Occipital lobe (tissue), 2 donors: Measurements from ENCODE around the gene TSPAN18. TPM values are rescaled to one million over a fixed set of nuclear protein-coding genes. Genes with fewer than 3 reads are reported as not detected.
"Not testable (repeated sequence)": the region's sequence is repeated elsewhere in the genome, so short reads cannot be mapped to it uniquely, and the experiment has no call there.

Experiments
- DNase-seq: peaks from one replicate; lab custom pipeline; 2025; lab: John Stamatoyannopoulos, UW
- total RNA-seq: library from RNA; depleted of rRNA; stranded (reverse); fragments of >200 nt; gene quantifications from one replicate; pipeline ENCODE4 v1.2.3, GENCODE V29; 2014

Gene TSPAN18
- total RNA-seq, 1 donor from 2014 or later, result 19.7 TPM

DNA sequence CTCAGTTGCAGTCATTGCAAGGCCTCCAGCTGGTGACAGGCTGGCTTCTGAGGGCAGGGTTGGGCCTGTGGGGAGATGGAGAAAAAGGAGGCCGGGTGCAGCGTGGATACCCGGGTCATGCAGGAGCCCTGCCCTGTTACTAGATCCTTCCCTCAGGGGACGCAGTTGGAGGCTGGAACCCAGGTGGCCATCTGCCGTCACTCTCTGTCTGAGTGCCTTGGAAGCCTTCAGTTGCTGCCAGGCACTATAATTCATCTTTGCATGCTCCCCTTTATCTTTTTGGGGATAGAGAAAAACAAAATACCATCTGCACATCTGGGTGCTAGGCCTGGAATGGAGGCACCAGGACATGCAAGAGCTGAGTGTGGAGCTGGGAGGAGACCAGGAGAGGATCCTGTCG lies 141.3 kb downstream of the TSPAN18 start:
- no peak for DNase-seq

GRCh38 chr11:44868455-44869421 lies 142.0 kb downstream of the TSPAN18 start:
- no peak for DNase-seq

DNA sequence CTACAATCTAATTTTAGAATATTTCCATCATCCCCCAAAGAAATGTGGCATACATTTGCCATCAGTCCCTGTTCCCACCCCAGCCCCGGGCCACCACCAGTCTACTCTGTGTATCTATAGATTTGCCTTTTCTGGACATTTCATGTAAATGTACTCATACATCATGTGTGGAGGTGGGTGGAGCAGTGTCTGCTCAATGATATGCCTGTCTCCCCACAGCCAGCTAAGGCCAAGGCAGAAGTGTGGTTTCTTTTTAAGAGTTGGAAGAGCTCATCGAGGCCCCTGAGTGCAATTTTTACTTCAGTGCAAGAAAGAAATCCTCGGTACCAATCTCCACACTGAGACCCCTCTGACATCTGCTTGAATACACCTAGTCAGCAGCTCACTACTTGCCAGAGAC lies 143.4 kb downstream of the TSPAN18 start:
- no peak for DNase-seq

DNA sequence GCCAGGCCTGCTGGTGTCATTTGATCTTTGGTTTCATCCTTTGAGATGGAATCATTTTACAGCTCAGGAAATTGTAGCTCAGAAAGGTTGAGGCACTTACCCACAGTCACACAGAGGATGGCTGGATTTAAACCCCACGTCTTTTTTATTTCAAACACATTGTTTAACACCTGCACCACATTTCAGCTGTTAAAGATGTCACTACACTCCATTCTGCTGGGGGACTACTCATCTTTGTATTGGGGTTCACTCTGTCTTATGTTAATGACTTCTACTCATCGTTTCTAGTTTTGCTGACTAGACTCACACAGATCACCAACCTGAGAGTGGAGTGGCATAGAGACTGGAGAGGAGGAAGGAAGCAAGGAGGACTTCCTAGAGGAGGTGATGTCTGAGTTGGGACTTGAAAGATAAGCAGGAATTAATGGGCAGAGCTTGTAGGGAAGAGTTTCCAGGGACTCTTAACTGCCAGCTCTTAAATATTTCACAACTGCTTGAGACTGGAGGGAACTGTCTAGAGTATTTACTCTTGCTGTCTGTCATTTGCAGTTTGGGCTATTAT lies 143.9 kb downstream of the TSPAN18 start:
- DNase-seq, result no peak

DNA sequence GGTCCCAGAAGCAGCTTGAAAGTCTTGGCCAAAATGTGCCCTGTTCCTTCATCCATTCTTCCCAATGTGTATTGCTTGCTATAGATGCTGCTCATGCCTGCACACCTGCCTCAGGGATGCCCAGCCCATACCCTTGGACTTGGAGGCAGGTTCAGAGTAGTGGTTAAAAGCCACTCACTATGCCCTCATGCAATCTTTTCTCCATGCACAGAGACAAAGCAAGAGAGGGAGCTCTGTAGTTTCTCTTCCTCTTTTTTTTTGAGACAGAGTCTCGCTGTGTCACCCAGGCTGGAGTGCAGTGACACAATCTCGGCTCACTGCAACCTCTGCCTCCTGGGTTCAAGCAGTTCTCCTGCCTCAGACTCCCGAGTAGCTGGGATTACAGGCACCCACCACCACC lies 144.9 kb downstream of the TSPAN18 start:
- not testable (repeated sequence) for DNase-seq

DNA sequence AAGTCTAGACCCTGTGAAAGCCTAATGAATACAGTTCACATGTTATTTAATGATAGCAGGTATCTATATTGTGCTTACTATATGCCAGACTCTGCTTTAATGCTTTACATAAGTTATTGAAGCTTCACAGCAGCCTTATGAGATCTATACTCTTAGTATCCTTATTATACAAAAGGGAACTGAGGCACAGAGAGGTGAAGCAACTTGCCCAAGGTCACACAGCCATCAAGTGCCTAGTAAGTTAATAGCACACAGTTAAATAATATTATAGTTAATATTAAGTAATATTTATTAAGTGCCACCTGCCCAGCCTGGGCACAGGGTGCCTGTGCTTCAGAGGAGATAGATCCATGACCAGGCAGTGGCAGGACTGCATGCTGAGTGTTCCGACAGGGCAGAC lies 145.8 kb downstream of the TSPAN18 start:
- DNase-seq, result no peak

- DNase-seq, result no peak
These were observed 146.8 kb downstream of the TSPAN18 start for GRCh38 chr11:44873537-44873936.

GRCh38 chr11:44874284-44874683 lies 147.5 kb downstream of the TSPAN18 start:
- no peak for DNase-seq

DNA sequence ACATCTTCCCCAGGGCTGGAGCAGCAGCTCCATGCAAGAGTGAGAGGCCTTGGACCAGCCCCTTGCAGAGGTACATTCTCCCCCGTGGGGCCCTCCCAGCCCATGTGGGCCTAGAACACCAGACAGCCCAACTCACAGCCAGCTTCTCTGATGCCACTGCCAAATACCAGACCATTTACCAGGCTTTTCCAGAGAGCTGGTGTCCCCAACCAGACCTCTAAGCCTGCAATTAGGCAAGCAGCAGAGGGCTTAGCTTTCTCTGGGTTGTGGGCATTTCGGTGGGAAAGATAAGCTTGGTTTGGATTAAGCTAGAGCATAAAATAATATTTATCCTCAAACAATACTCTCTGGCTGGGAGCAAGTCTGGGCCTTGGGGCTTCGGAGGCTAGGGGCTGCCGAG lies 148.3 kb downstream of the TSPAN18 start:
- no peak for DNase-seq

GRCh38 chr11:44876194-44876723 lies 149.5 kb downstream of the TSPAN18 start:
- no peak for DNase-seq

DNA sequence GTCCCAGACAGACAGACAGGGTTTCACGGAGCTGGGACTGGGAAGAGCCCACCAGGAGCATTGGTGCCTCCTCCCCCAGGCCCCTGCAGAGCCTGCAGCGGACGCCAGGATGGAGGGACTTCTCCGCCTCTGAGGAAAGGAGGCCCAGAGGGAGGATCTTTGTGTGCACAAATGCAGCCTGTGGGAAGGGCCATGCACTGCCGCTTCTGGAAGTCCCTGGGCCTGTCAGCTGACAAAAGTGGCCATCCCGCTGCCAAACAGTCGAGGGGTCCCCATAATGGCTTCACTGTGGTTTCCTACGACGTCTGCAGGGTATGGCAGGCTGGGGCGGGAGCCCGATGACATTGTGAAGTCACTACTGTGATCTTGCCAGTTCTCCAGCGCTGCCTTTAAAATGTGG lies 150.1 kb downstream of the TSPAN18 start:
- no peak for DNase-seq

- DNase-seq, result no peak
These were observed 151.1 kb downstream of the TSPAN18 start for GRCh38 chr11:44877571-44878497.

- no peak for DNase-seq
These were observed 151.9 kb downstream of the TSPAN18 start for GRCh38 chr11:44878711-44879110.

DNA sequence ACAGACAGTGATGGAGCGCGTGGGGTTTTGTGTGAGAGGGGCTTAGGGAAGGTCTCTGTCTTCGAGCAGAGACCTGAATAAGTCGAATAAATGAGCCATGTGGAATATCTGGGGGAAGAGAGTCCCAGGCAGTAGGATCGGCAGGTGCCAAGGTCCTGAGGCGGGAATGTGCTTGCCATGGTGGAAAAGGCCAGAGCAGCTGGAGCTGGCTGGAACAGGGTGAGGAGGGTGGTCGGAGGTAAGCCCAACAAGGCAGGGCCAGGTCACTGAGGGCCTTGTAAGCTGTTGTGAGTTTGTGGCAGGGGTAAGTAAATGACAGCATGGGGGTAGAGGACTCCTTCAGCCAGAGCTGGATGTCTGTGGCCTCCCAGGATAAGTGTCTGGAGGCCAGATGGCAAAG lies 152.7 kb downstream of the TSPAN18 start:
- DNase-seq, result no peak

- DNase-seq, result no peak
These were observed 153.7 kb downstream of the TSPAN18 start for GRCh38 chr11:44880511-44880910.

DNA sequence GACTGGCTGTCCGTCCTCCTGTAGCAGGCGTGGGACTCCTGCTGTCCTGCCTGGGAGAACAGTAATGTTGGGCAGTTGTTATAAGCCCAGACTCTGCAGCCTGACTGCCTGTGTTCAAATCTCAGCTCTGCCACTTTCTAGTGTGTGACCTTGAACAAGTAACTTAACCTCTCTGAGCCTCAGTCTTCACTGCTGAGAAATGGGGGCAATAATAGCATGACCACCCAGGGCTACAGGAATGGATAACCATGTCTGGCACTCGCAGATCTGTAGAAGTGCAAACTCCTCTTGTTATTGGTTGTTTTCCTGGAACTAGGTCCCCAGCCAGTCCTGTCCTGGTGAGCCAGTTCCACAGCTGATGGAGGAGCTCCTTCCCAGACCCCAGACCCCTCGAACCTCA lies 154.2 kb downstream of the TSPAN18 start:
- DNase-seq, result no peak

DNA sequence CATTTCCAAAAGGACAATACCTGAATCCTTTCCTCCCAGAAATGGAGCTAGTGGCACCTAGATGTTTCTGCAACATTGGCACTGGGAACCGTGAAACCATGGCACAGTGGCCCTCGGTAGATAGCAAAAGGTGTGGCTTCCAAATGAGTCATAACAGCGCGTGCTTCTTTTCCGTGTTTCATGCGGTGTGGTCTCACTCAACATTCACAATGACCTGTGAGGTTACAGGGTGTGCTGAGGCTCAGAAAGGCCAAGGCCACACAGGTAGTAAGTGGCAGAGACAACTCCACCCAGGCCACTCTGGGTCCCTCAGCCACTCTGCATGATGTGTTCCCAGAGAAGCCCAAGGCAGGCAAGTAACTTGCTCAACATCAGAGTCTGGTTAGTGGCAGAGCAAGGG lies 156.5 kb downstream of the TSPAN18 start:
- no peak for DNase-seq

DNA sequence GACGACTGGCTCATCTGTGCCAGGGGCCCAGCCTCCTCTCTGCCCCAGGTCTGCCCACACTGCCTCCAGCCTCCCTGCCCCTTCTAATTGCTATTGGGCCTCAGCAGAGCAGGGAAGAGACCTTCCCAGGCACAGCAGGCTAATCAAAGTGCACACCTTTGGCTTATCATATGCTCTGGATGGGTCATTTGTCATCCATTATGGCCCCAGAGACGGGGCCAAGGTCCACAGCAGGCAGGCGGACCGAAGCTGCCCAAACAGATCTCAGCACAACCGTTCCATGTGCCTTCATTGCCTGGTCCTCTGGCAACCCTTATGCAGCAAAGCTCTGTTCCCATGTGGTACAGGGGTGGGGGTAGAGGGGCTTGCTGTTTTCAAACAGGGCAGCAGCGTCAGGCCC lies 157.3 kb downstream of the TSPAN18 start:
- DNase-seq, result no peak

GRCh38 chr11:44885065-44885810 lies 158.5 kb downstream of the TSPAN18 start:
- no peak for DNase-seq

DNA sequence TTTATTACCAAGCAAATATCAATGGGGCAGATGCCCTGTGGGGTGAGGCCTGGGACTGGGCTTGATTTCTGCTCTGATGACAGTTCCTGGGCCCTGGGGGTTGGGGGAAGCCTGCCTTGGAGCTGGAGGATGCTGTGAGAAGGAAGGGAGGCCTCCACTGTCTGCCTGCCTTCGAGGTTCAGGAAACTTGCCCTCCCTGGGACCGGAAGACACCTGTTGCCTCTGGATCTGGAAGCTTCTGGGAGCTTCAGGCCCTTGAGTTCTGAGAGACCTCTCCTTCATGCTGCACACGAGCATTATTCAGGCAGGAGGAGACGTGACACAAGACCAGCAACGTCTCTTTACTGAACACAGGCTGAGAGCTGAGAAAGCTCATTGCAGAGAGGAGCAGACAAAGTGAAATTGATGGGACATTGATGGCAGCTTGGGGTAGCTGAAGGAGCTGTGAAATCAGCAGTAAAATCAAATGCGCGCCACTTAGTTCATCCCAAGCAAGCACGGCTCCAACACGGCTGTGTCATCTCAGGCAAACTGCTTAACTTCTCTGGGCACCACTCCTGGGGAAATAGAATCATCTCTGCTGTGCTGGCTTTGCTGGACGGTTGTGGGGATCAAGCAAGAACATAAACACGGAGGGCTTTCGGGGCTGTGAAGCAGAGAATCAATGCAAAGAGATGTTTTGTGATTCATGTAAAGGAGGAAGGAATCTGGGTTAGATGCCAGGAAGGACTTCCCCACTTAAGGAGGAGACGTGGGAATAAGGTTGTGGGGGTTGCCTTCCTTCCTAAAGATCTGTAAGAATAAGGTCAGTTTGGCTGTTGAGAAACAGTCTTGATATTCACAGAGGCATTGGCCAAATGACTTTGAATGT lies 159.4 kb downstream of the TSPAN18 start:
- no peak for DNase-seq
